ENCODE measurements around the gene DAB1. TPM values are rescaled to one million over a fixed set of nuclear protein-coding genes. Genes with fewer than 3 reads are reported as not detected.

The DAB1 gene
- polyA plus RNA-seq (2013, experiment 1 of 2; ENCODE audit: insufficient read length), result not detected
- polyA plus RNA-seq (2013, experiment 2 of 2; ENCODE audit: insufficient read length), result 0.02 TPM

DNA sequence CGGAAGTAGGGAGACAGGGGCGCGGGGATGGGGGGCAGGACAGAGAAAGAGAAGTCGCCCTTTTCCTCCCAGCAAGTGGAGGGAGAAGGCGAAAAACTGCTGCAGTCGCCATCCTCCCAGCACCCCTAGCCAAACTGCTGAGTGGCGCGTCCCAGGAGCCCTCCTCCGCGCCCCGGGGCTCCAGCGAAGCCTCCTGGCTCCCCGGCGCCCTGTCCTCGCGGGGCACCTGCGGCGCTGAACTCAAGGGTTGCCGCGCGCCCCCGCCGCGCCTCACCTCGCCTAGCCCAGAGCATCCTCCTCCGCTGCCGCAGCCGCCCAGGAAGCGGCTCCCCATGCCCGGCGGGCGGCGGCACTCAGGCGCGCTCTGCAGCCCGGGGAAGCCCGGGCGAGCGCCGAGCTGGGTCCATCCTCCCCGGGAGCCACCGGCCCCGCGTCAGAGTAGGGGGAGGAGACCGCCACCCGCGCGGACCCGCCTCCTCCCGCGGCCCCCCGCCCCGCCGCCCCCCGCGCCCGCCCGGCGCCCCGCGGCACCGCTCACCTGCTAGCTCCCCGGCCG, at the start of gene DAB1:
Gene DAB1, minus strand, starts transcription at position 405 of the 556 bp plus-strand sequence. CDS start 133,030 bp downstream, outside the sequence.
- DNase-seq, result no peak

GRCh38 chr1:57473448-57473847, 49.6 kb upstream of the DAB1 start:
- no peak for DNase-seq

- DNase-seq, result no peak
These were observed 48.1 kb upstream of the DAB1 start for GRCh38 chr1:57471995-57472394.

DNA sequence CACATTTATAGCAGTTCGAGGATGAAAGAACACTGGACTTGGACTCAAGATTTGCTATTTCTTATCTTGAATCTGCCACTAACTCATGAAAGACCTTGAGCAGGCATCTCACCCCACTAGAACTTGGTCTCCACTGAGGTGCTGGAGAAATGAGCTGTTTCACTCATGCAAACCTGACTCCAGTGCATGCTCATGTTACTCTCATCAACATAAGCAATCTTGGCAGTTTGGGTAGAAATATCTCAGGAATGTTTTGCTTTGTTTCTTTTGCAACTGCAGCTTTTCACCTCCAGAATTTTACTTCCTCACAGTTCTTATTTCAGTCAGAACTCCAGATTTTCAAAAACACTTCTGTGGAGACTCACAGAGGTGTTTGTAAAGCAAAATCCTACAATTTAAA, 46.2 kb upstream of the DAB1 start:
- DNase-seq, result peak; percentile 38

DNA sequence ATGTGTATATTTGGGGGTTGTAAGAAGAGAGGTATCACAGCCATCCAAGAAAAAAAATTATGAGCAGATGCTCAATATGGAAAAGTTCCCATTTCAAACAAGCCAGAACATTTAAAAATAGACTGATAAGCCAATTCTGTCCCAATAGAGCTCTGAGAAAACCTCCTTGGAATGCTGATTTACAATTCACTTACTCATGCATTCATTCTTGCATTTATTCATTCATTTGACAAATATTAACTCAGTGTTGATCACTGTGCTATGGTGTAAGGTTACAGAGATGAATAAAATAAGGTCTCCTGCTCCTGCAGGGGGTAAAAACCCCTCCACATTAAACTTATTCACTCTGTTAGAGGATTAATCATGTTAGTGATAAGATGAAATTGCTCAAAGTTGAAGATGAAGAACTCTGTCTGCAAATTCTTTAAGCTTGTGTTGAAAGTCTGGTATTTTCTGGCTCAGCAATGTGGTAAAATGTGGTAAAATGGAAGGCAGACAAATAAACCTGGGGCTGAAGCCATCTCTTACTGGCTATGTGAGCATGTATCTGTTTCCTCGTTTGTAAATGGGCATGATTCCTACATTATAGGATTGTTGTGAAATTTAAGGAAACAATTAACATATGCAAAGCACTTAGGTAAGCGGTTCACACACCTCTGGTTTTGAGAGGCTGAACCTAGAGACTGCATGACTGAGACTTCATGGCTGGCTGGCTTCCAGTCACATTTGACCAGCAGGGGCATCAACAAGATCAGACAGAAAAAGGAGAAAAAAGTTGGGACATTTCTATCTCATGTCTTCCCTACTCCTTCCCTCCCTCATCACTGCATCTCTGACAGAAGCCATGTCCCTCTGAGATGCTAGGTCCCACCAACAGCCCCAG, 45.0 kb upstream of the DAB1 start:
- DNase-seq, result peak; percentile 41

GRCh38 chr1:57467830-57468229, 44.0 kb upstream of the DAB1 start:
- no peak for DNase-seq

- DNase-seq, result no peak
These were observed 40.9 kb upstream of the DAB1 start for GRCh38 chr1:57464756-57465155.

DNA sequence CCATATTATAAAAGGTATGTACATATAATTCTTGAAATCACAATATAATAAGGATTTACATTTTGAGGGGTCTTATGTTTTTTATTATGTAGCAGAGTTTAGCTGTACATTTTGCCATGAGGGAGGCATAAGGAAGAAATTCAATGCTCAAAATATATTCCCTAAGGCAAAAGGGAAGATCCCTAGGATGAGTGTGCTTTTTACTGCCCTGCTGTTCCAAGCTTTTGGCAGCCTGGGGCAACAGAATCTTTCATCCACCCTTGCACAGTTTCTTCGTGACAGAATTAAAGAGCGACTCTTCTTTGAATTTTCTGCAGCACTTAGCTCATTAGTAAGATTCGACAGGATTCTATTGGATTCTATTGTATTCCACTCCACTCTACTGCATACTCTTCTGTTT, 39.5 kb upstream of the DAB1 start:
- no peak for DNase-seq

DNA sequence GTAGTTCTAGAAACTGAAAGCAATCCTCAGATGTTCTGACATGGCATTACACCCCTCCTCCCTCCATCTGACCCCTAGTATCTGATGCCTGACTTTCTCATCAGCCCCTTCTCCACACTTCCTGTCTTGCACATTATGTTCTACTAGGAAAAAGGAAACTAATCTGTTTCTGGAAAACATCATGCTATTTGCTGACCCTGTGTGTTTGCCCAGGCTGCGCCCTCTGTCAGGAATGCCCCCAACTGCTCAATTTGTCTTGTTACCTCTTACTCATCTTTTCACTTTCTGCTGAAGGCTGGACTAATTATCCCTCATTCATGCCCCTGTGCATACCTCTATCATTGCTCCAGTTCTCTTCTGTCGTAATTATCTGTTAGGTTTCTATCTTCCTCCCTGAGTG, 37.5 kb upstream of the DAB1 start:
- no peak for DNase-seq

DNA sequence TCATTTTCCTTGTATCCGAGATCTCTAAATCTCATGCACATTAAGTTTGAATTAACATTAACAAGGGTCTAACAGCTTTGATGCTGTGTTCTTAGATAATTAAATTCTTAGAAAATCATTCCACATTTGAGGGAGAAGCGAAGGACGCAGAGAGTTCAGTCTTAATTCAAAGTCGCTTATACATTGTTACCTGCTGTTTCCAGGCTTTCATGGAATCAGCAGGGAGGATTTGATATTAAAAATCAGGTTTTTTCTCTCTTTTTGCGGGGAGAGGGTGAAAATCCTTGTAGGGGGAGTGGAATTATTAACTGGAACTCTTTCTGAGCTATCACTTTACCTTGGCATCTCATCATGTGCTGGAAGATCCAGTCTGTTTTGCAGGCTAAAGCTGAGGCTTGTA, 27.7 kb upstream of the DAB1 start:
- no peak for DNase-seq

DNA sequence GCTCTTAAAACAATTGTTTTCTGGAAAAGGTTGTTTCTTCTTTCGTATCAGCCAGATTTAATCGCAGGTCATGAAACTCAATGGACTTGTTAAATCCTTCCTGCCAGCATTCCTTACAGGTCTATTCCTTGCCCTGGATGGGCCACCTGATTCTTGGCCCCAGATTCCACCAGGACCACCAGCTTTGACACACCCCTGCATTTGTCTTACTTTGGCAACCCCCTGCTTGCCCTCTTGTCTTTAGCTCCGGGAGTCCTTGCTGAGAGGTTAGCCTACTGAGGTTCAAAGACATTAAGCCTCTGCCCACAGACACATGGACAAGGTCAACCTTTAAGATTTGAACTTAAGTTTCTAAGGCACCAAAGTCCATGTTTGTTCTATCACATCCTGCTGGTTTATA, 27.1 kb upstream of the DAB1 start:
- DNase-seq, result no peak

GRCh38 chr1:57447551-57447950, 23.7 kb upstream of the DAB1 start:
- no peak for DNase-seq

DNA sequence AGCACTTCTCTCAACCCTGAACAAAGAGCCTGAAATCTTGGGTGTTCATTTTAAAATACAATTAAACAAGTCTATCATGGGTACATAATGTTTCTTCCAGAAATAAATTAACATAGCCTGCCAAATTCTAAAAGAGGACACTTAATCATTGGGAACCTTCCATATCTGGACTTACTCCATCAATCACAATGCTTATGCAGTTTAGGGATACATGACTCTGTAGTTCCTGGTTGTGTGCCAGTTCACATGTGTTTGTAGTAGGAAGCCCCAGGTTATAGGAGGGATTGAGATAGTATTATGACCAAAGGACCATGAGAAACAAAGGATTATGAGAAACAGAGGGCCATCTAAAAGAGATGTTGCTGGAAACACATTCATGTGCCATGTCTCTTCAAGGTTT, 19.1 kb upstream of the DAB1 start:
- DNase-seq, result no peak

- DNase-seq, result no peak
These were observed 16.2 kb upstream of the DAB1 start for GRCh38 chr1:57440096-57440495.

DNA sequence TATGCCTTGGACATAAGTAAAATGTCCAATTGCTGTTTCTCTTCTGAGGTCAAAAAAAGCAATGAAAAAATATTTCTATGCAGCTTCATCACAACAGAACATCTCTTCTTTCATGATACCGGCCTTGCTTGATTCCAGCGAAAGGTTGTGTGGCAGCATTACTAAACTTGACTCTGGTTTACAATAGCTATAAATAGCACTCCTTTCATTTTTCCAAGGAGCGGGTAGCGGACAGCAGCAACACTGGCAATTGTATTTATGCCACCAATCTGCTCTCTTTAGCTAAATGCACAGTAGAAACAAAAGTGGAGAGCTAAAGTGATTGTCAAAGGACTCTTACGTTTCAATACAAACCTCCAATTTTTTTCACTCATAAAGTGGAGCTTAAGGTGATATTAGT, 7.5 kb upstream of the DAB1 start:
- DNase-seq, result no peak

DNA sequence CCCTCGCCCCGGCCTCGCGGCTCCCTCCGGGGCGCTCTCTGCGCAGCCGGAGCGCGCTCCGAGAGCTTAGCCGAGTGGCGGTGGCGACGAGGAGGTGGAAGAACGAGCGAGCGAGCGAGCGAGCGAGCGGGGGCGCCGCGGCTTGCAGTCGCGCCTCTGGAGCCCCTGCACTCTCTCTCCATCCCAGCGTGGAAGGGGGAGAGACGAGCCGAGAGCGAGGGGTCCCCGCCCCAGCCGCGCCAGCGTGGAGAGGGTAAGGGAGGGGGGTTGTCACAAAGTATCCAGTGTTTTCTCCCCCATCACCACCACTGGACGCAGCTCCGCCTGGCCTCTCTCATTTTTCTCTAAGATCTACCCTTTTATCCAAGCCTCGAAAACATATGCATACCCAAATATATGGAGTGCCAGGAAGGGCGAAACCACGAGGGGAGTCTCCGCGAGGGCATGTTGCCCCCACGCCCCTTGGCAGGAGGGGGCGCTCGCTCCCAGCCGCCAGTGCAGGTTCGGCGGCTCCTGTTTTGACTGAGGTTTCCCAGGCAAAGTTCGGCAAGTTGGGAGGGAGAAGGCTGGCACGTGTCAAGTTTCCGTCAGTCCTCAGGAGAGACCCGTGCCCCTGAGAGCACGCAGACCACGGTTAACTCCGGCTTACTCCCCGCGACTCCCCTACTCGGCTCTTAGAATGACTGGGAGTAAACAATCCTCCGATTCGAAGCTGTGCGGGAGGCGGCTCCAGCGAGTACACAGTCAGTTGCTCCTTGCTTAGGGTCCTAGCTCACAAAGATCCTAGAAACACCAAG, 569 bp upstream of the DAB1 start:
- no peak for DNase-seq

DNA sequence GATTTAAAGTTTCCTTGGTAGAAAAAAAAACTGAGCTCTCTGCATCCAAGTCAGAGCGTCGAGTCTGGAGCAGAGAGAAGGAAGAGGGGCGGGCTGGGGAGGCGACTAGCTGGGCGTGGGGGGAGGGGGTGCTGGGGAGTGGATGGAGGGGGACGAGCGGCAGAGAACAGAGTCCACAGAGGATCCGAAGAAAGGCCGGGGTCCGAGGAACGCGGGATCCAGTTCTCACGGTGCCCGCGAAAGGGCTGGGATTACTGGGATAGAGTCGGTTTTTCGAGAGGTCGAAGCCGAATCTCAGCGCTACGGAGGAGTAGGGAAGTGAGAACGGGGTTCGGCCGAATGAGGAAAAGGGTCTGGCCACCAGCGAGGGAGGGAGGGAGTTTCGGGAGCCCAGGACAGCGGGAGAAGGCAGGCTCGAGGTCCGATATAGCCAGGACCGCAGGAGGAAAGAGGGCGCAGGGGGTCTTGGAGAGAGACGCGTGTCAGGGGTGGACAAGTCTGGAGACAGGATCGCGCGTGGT, 665 bp downstream of the DAB1 start:
- DNase-seq, result no peak

GRCh38 chr1:57422271-57423134, 1.4 kb downstream of the DAB1 start:
- DNase-seq, result no peak

DNA sequence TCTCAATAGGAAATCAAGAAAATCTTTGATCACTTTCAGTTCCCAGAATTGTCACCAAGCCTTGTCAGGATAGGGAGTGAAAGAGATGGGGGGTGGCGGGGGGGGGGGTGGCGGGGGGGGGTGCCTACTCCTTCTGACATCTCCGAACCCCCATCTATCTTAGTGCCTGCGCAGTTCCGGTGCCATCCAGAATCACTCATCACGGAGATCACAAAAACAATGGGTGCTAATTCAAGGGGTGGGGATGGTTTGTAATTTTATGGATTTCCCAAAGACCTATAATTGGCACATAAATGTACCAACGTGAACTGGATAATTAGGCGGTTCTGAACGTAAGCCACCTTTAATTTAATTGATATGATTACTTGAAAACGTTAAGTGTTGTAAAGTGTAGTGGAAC, 2.1 kb downstream of the DAB1 start:
- no peak for DNase-seq

- DNase-seq, result no peak
These were observed 2.7 kb downstream of the DAB1 start for GRCh38 chr1:57420981-57421785.

- no peak for DNase-seq
These were observed 4.9 kb downstream of the DAB1 start for GRCh38 chr1:57418971-57419370.

All from fibroblast of skin of back (primary cell).